Measurements from ENCODE around the gene TMEM40. TPM values are rescaled to one million over a fixed set of nuclear protein-coding genes. Genes with fewer than 3 reads are reported as not detected.

Gene TMEM40
- total RNA-seq, 2 donors from 2014 or later, result not detected

- Histone ChIP-seq H3K4me3 (no peak overlapping the region), H3K36me3 (no peaks in the 10 kb centered on the region), H3K4me1 (ENCODE audit: control insufficient read depth in 1 of 2, low read depth in 2 of 2) (no peaks in the 10 kb centered on the region), H3K27ac (no peak overlapping the region), H3K27me3 (replicated peaks; ENCODE audit: insufficient read depth) (no peaks in the 10 kb centered on the region), H3K9me3 (no peaks in the 10 kb centered on the region)
- ATAC-seq (ENCODE audit: insufficient number of reproducible peaks, low FRiP score, low read depth) (no peak), DNase-seq (ENCODE audit: low spot score) (no peak)
- no peak for TF ChIP-seq CTCF (IDR thresholded peaks at IDR 0.05)
Observed at GRCh38 chr3:12734960-12735359, 24.1 kb downstream of the TMEM40 start.

- ATAC-seq (ENCODE audit: insufficient number of reproducible peaks, low FRiP score, low read depth) (no peak), DNase-seq (ENCODE audit: low spot score) (no peak)
- peaks cover 5 to 9% of the 10 kb centered on the region in 2 donors for H3K4me1 ChIP-seq (ENCODE audit: control insufficient read depth in 1 of 2, low read depth in 2 of 2)
- TF ChIP-seq CTCF (IDR thresholded peaks at IDR 0.05), result no peak
- no peaks in the 10 kb centered on the region for H3K9me3 ChIP-seq
- H3K4me3 ChIP-seq, result no peak overlapping the region
- H3K36me3 ChIP-seq, result no peaks in the 10 kb centered on the region
- no peak overlapping the region for H3K27ac ChIP-seq
- H3K27me3 ChIP-seq (replicated peaks; ENCODE audit: insufficient read depth), result no peaks in the 10 kb centered on the region
Observed at GRCh38 chr3:12733566-12733965, 25.5 kb downstream of the TMEM40 start.

DNA sequence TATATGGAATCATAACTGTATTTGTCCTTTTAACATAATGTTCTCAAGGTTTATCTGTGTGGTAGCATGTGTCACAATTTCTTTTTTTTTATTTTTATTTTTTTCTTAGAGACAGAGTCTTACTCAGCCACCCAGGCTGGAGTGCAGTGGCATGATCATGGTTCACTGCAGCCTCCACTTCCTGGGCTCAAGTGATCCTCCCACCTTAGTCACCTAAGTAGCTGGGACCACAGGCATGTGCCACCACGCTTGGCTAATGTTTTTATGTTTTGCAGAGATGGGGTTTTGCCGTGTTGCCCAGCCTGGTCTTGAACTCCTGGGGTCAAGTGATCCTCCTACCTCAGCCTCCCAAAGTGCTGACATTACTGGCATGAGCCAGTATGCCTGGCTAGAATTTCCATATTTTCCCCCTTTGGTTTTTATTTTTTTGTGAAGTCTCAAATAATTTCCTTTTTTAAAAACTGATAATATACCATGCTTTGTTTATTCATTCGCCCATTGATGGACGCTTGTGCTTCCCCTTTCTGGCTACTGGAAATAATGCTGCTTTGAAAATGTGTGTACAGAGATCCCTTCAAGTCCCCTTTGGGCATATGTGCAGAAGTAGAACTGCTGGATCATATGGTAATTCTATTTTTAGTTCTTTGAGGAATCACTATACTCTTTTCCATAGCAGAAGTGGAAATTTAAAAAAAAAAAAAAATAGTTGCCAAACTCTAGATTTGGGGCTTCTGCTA, 28.4 kb downstream of the TMEM40 start:
- no peaks in the 10 kb centered on the region for H3K27me3 ChIP-seq (replicated peaks; ENCODE audit: insufficient read depth)

DNA sequence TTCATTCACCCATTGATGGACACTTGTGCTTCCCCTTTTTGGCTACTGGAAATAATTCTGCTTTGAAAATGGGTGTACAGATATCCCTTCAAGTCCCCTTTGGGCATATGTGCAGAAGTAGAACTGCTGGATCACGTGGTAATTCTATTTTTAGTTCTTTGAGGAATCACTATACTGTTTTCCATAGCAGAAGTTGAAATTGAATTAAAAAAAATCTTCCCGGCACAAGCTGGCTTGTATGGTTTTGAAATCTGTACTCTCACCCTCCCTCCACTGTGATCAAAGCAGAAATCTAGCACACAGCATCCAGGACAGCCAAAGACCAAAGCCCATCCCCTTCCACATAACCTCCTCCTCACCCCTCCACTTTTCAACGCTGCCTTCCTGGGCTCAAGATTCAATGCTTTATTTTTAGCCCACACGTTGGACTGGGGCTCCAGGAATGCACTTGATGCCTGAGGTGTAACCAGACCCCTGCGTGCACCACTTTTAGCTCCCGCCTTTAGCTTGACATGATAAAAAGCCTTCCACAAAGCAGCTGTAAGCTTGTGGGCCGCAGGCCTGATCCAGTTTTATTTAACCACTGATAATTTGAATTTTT, 29.9 kb downstream of the TMEM40 start:
- Histone ChIP-seq H3K9me3 (no peaks in the 10 kb centered on the region), H3K27ac (no peak overlapping the region), H3K4me3 (no peak overlapping the region), H3K27me3 (replicated peaks; ENCODE audit: insufficient read depth) (no peaks in the 10 kb centered on the region), H3K36me3 (no peaks in the 10 kb centered on the region), H3K4me1 (ENCODE audit: control insufficient read depth in 1 of 2, low read depth in 2 of 2) (peaks cover 5 to 10% of the 10 kb centered on the region in 2 donors)
- ATAC-seq (ENCODE audit: insufficient number of reproducible peaks, low FRiP score, low read depth) (no peak), DNase-seq (ENCODE audit: low spot score) (no peak)
- no peak for TF ChIP-seq CTCF (IDR thresholded peaks at IDR 0.05)

More for the DNA sequence above, 28.4 kb downstream of the TMEM40 start:
- Histone ChIP-seq H3K9me3 (no peaks in the 10 kb centered on the region), H3K4me1 (ENCODE audit: control insufficient read depth in 1 of 2, low read depth in 2 of 2) (peaks cover 5 to 10% of the 10 kb centered on the region in 2 donors), H3K36me3 (no peaks in the 10 kb centered on the region), H3K4me3 (no peak overlapping the region), H3K27ac (peak overlapping the region in 1 of 2 donors; percentile 8)
- DNase-seq (ENCODE audit: low spot score) (no peak), ATAC-seq (ENCODE audit: insufficient number of reproducible peaks, low FRiP score, low read depth) (no peak)
- TF ChIP-seq CTCF (IDR thresholded peaks at IDR 0.05), result no peak

GRCh38 chr3:12727937-12728336, 31.1 kb downstream of the TMEM40 start:
- H3K36me3 ChIP-seq, result no peaks in the 10 kb centered on the region
- H3K27me3 ChIP-seq (replicated peaks; ENCODE audit: insufficient read depth), result no peaks in the 10 kb centered on the region
- ATAC-seq (ENCODE audit: insufficient number of reproducible peaks, low FRiP score, low read depth) (no peak), DNase-seq (ENCODE audit: low spot score) (no peak)
- no peak overlapping the region for H3K4me3 ChIP-seq
- H3K27ac ChIP-seq, result no peak overlapping the region
- peaks cover 5 to 10% of the 10 kb centered on the region in 2 donors for H3K4me1 ChIP-seq (ENCODE audit: control insufficient read depth in 1 of 2, low read depth in 2 of 2)
- no peak for TF ChIP-seq CTCF (IDR thresholded peaks at IDR 0.05)
- no peaks in the 10 kb centered on the region for H3K9me3 ChIP-seq
